HepG2 (cell line): ENCODE measurements around the gene OR51E2. TPM values are rescaled to one million over a fixed set of nuclear protein-coding genes. Genes with fewer than 3 reads are reported as not detected.
A peak's percentile ranks its signal among the peaks of the same experiment; 100 is the strongest.

Experiments used
- CTCF ChIP-seq: sonication (generic); formaldehyde crosslinking; IDR thresholded peaks from 2 replicates; pipeline ENCODE4 v1.5.0; 2020; ENCODE audit warnings: mild to moderate bottlenecking, missing genetic modification reagents, moderate library complexity
- EED ChIP-seq: sonication (generic); formaldehyde crosslinking; IDR thresholded peaks from 2 replicates; pipeline ENCODE4 v1.5.0; 2020; ENCODE audit warnings: mild to moderate bottlenecking, missing genetic modification reagents
- KDM2A ChIP-seq: sonication (generic); formaldehyde crosslinking; IDR thresholded peaks from 2 replicates; pipeline ENCODE4 v1.4.0; 2020; ENCODE audit warnings: low read depth, missing genetic modification reagents, borderline replicate concordance
- MXD1 ChIP-seq: sonication (generic); formaldehyde crosslinking; IDR thresholded peaks from 2 replicates; pipeline ENCODE4 v1.4.0; 2020; ENCODE audit warnings: mild to moderate bottlenecking, missing genetic modification reagents
- MZF1 ChIP-seq: sonication (generic); formaldehyde crosslinking; IDR thresholded peaks from 2 replicates; pipeline ENCODE4 v1.8.1; 2023; ENCODE audit warnings: mild to moderate bottlenecking, missing genetic modification reagents, borderline replicate concordance
- PRDM10 ChIP-seq: sonication (generic); formaldehyde crosslinking; IDR thresholded peaks from 2 replicates; pipeline ENCODE4 v1.4.0; 2020; ENCODE audit warnings: low read depth, missing genetic modification reagents
- RAD21 ChIP-seq: fragments of 450-650 bp; formaldehyde crosslinking; IDR thresholded peaks from 2 replicates; pipeline ENCODE4 v1.5.0; 2020; ENCODE audit warnings: mild to moderate bottlenecking
- RBAK ChIP-seq: sonication (generic); formaldehyde crosslinking; IDR thresholded peaks from 2 replicates; pipeline ENCODE4 v1.5.1; 2020; ENCODE audit warnings: mild to moderate bottlenecking, missing genetic modification reagents
- SIN3B ChIP-seq: fragments of 150-350 bp; IDR thresholded peaks from 2 replicates; pipeline ENCODE4 v1.6.1; 2014; ENCODE audit warnings: low read length
- SMC3 ChIP-seq: IDR thresholded peaks from 2 replicates; pipeline ENCODE4 v1.6.1; 2011; ENCODE audit warnings: low read length, improper control_type of control experiment
- SNAI1 ChIP-seq: sonication (generic); formaldehyde crosslinking; IDR thresholded peaks from 2 replicates; pipeline ENCODE4 v1.5.0; 2020; ENCODE audit warnings: mild to moderate bottlenecking, missing genetic modification reagents, borderline replicate concordance
- STAG1 ChIP-seq: sonication (generic); formaldehyde crosslinking; IDR thresholded peaks from 2 replicates; pipeline ENCODE4 v1.4.0; 2020; ENCODE audit warnings: missing genetic modification reagents
- USF2 ChIP-seq, 2 experiments: sonication (generic) in 1 of 2; formaldehyde crosslinking in 1 of 2; IDR thresholded peaks; 2 replicates each; pipeline versions ENCODE4 v1.5.1 to v1.6.1; 2011 to 2020; ENCODE audit warnings: borderline replicate concordance in 1 of 2, low read depth in 1 of 2, low read length in 1 of 2, mild to moderate bottlenecking in 1 of 2, missing genetic modification reagents in 1 of 2, moderate library complexity in 1 of 2
- ZNF234 ChIP-seq: sonication (generic); formaldehyde crosslinking; conservative IDR thresholded peaks from 2 replicates; pipeline ENCODE4 v1.5.1; 2020; ENCODE audit warnings: mild to moderate bottlenecking, missing genetic modification reagents
- ZNF597 ChIP-seq: sonication (generic); formaldehyde crosslinking; IDR thresholded peaks from 2 replicates; pipeline ENCODE4 v1.5.0; 2020; ENCODE audit warnings: missing genetic modification reagents
- ZNF678 ChIP-seq: sonication (generic); formaldehyde crosslinking; IDR thresholded peaks from 2 replicates; pipeline ENCODE4 v1.4.0; 2020; ENCODE audit warnings: mild to moderate bottlenecking, missing genetic modification reagents
- ZNF772 ChIP-seq: sonication (generic); formaldehyde crosslinking; IDR thresholded peaks from 2 replicates; pipeline ENCODE4 v1.5.0; 2020; ENCODE audit warnings: mild to moderate bottlenecking, missing genetic modification reagents
- ZNF792 ChIP-seq: IDR thresholded peaks from 2 replicates; pipeline ENCODE4 v1.6.1; 2016
- polyA plus RNA-seq, 8 experiments: library from polyadenylated mRNA; depleted of rRNA in 3 of 8; stranded (reverse) in 7 of 8; unstranded in 1 of 8; fragments of >200 nt; fragmentation: Illumina TruSeq in 4 of 8; extraction: Trizol in 4 of 8; gene quantifications; 2 replicates each; pipeline versions ENCODE4 v1.2.1 to v1.2.3, GENCODE V29; 2011 to 2016; ENCODE audit warnings: low read depth in 4 of 8, missing spikeins in 1 of 8, mixed read lengths in 1 of 8; ENCODE audit not compliant: insufficient read depth in 1 of 8
- total RNA-seq, 5 experiments: library from RNA; depleted of rRNA; stranded (reverse); fragments of >200 nt; fragmentation: Illumina TruSeq; extraction: Trizol; gene quantifications; 2 replicates each; pipeline ENCODE4 v1.2.3, GENCODE V29; 2016; ENCODE audit warnings: low read depth in 1 of 5

OR51E2 gene
- total and polyA plus RNA-seq, 2 of the 13 experiments (the other 11 are each of a cell fraction or from before 2014, with no cell fraction given): not detected

GRCh38 chr11:4636962-4637661 is 60.5 kb downstream of the OR51E2 start, which contains the start of gene OR51D1 (continued):
- TF ChIP-seq SNAI1 (CRISPR knock-in tag): no peak
- TF ChIP-seq ZNF234 (CRISPR knock-in tag): no peak
- TF ChIP-seq MXD1 (CRISPR knock-in tag): no peak
- no peak for TF ChIP-seq MZF1 (CRISPR knock-in tag)
- TF ChIP-seq EED (CRISPR knock-in tag): no peak
- peak; percentile 45 for TF ChIP-seq RAD21 (CRISPR knock-in tag)
- no peak for TF ChIP-seq PRDM10 (CRISPR knock-in tag)
- no peak for TF ChIP-seq ZNF597 (CRISPR knock-in tag)
- TF ChIP-seq ZNF678: no peak
- peak; percentile 69 for TF ChIP-seq STAG1 (CRISPR knock-in tag)
- peak; percentile 90 for TF ChIP-seq CTCF (CRISPR knock-in tag)
- peak; percentile 48; the same call in 1 of the 2 replicates for TF ChIP-seq KDM2A (CRISPR knock-in tag)
- no peak for TF ChIP-seq ZNF792 (CRISPR knock-in tag)
- no peak for TF ChIP-seq ZNF772 (CRISPR knock-in tag)
- TF ChIP-seq USF2 (IDR thresholded peaks at IDR 0.05; ENCODE audit: low read depth, low read length): no peak
- TF ChIP-seq USF2 (CRISPR knock-in tag; IDR thresholded peaks at IDR 0.05; ENCODE audit: borderline replicate concordance): no peak
- peak; percentile 68 for TF ChIP-seq SMC3
- no peak for TF ChIP-seq SIN3B
- TF ChIP-seq RBAK (CRISPR knock-in tag): no peak
- TF ChIP-seq, all 625 proteins: peak for 6
